ENCODE data around the gene CNGB1.
"Not testable (repeated sequence)": the region's sequence is repeated elsewhere in the genome, so short reads cannot be mapped to it uniquely, and the experiment has no call there.

Gene CNGB1

DNA sequence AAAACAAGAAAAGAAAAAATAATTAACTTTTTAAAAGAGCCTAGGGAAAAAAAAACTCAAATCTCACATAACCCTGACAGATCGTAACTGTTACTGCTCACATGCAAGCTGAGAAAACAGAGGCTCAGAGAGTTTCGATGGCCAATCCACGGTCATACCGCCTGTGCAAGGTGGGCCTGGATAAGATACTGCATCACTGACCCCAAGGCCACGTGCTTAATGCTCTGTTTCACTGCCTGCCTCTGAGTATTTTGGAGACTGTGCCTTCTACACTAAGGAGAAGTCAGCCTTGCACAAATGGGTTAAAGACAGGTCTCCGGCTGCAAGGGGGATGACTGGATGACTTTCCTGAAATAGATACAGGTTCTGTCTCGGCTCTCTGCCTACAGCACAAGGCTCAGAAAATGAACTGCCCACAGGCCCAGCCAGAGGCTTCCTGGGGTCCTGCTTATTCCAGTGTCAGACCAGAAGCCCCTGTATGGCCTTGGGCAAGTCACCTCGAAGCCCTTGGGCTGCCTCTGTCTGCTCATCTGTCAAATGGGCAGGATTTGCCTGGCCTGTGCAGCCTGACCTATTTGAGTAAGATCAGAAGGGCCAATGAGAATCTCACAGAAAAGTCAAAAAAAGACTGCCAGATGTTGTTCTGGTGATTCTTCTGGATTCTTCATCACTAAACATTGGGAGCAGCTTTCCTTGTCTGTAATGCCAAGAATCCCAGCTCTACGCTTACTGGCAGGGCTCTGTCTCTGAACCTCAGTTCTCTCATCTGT, 25.8 kb downstream of the CNGB1 start:
- DNase-seq = no peak
- POLR2A ChIA-PET = no interaction called here
- no peaks in the 10 kb centered on the region for H3K4me1 ChIP-seq (ENCODE audit: control extremely low read depth in 1 of 4, control insufficient read depth in 4 of 4, insufficient read depth in 4 of 4, low read length in 3 of 4)
- no peaks in the 10 kb centered on the region for H3K9me3 ChIP-seq (ENCODE audit: control extremely low read depth in 1 of 5, control insufficient read depth in 4 of 5, insufficient read depth in 2 of 5, low read depth in 1 of 5, low read length in 4 of 5)
- WGBS (ENCODE audit: insufficient coverage) = 96% methylated on average over 8 of the region's 9 CpGs
- no peak overlapping the region for H3K27ac ChIP-seq (ENCODE audit: insufficient read depth in 1 of 2, low read depth in 1 of 2, low read length in 2 of 2, poor library complexity in 1 of 2, severe bottlenecking in 2 of 2)
- peaks cover 0 to 5% (median 0%) of the 10 kb centered on the region in 5 experiments for H3K27me3 ChIP-seq (replicated peaks in 2 of 5; ENCODE audit: control insufficient read depth in 4 of 5, insufficient read depth in 5 of 5, low read length in 4 of 5)
- no peak overlapping the region for H3K4me3 ChIP-seq (ENCODE audit: control insufficient read depth in 1 of 7, extremely low read depth in 1 of 7, insufficient read depth in 4 of 7, low read depth in 2 of 7, low read length in 6 of 7)
- no peaks in the 10 kb centered on the region for H3K36me3 ChIP-seq (ENCODE audit: control insufficient read depth in 4 of 4, insufficient read depth in 4 of 4, low read length in 3 of 4)
- CTCF ChIA-PET = interaction anchor here (1.0 to 1.2 kb wide), 2 partner anchors 11 to 14 kb away, joined by 3 to 7 read pairs; no protein-coding TSS in a partner anchor

DNA sequence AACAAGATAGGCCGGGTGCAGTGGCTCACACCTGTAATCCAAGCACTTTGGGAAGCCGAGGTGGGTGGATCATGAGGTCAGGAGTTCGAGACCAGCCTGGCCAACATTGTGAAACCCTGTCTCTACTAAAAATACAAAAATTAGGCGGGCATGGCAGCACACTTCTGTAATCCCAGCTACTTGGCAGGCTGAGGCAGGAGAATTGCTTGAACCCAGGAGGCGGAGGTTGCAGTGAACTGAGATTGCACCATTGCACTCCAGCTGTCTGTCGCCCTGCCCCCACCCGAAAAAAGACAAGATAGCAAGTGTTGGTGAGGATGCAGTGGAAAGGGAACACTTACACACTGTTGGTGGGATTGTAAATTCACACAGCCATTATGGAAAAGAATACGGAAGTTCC, 27.5 kb downstream of the CNGB1 start:
- DNase-seq; H3K4me3 ChIP-seq (ENCODE audit: control insufficient read depth in 1 of 7, extremely low read depth in 1 of 7, insufficient read depth in 4 of 7, low read depth in 2 of 7, low read length in 6 of 7); H3K4me1 ChIP-seq (ENCODE audit: control extremely low read depth in 1 of 4, control insufficient read depth in 4 of 4, insufficient read depth in 4 of 4, low read length in 3 of 4); H3K27me3 ChIP-seq (replicated peaks in 2 of 5; ENCODE audit: control insufficient read depth in 4 of 5, insufficient read depth in 5 of 5, low read length in 4 of 5); H3K9me3 ChIP-seq (ENCODE audit: control extremely low read depth in 1 of 5, control insufficient read depth in 4 of 5, insufficient read depth in 2 of 5, low read depth in 1 of 5, low read length in 4 of 5); POLR2A ChIA-PET; H3K36me3 ChIP-seq (ENCODE audit: control insufficient read depth in 4 of 4, insufficient read depth in 4 of 4, low read length in 3 of 4); H3K27ac ChIP-seq (ENCODE audit: insufficient read depth in 1 of 2, low read depth in 1 of 2, low read length in 2 of 2, poor library complexity in 1 of 2, severe bottlenecking in 2 of 2): not testable (repeated sequence)
- CTCF ChIA-PET = interaction anchor here (1.1 to 1.4 kb wide), 4 partner anchors 17 to 45 kb away, joined by 3 to 4 read pairs (median 4); no protein-coding TSS in a partner anchor
- 90% methylated on average over 7 of the region's 8 CpGs for WGBS (ENCODE audit: insufficient coverage)

DNA sequence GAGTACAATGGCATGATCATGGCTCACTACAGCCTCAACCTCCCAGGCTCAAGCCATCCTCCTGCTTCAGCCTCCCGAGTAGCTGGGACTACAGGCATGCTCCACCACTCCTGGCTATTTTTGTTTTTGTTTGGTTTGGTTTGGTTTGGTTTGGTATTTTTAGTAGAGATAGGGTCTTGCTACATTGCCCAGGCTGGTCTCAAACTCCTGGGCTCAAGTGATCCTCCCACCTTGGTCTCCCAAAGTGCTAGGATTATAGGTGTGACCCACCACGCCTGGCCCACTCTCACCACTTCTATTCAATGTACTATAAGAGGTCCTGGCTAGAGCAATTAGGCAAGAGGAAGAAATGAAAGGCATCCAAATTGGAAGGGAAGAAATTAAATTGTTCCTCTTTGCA, 29.0 kb downstream of the CNGB1 start:
- H3K4me3 ChIP-seq (ENCODE audit: control insufficient read depth in 1 of 7, extremely low read depth in 1 of 7, insufficient read depth in 4 of 7, low read depth in 2 of 7, low read length in 6 of 7); DNase-seq; H3K27ac ChIP-seq (ENCODE audit: insufficient read depth in 1 of 2, low read depth in 1 of 2, low read length in 2 of 2, poor library complexity in 1 of 2, severe bottlenecking in 2 of 2); H3K36me3 ChIP-seq (ENCODE audit: control insufficient read depth in 4 of 4, insufficient read depth in 4 of 4, low read length in 3 of 4); H3K9me3 ChIP-seq (ENCODE audit: control extremely low read depth in 1 of 5, control insufficient read depth in 4 of 5, insufficient read depth in 2 of 5, low read depth in 1 of 5, low read length in 4 of 5); H3K4me1 ChIP-seq (ENCODE audit: control extremely low read depth in 1 of 4, control insufficient read depth in 4 of 4, insufficient read depth in 4 of 4, low read length in 3 of 4); H3K27me3 ChIP-seq (replicated peaks in 2 of 5; ENCODE audit: control insufficient read depth in 4 of 5, insufficient read depth in 5 of 5, low read length in 4 of 5); POLR2A ChIA-PET: not testable (repeated sequence)
- CTCF ChIA-PET = interaction anchor here (1.7 kb wide), 1 partner anchor 36 kb away, joined by 5 read pairs; no protein-coding TSS in a partner anchor
- WGBS (ENCODE audit: insufficient coverage) = no CpG with 5 or more reads among the region's 2 CpGs

DNA sequence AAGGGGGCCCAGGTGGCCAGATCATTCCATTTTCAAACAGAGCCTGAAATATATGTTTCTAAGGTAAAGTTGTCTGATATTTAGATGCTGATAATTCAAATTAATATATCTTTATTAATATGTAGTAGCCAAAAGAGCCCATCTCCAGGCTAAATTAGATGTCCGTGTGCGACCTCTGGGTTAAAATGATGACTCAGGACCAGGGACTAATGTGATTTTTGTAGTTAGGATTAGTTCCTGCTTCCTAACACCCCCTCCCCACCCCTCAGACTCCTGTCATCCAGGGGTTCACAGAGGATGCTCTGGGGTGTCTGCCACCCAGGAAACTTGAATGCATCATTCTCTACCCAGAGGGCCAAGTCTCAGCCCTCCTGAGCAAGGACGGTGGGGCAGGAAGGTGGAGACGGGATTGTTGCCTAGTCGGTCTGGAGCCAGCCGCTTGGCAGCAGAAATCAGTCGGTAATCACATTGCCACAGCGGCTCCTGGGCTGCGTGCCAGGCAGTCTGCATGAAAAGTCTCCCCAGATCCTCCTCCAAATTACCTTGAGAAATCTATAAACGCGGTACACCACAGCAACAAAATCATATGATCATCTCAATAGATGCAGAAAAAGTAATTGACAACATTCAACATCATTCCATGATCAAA, 29.8 kb downstream of the CNGB1 start:
- DNase-seq = peak in 2 of 3 donors; percentile 32 to 46
- Histone ChIP-seq H3K36me3 (ENCODE audit: control insufficient read depth in 4 of 4, insufficient read depth in 4 of 4, low read length in 3 of 4) (no peaks in the 10 kb centered on the region), H3K4me3 (ENCODE audit: control insufficient read depth in 1 of 7, extremely low read depth in 1 of 7, insufficient read depth in 4 of 7, low read depth in 2 of 7, low read length in 6 of 7) (no peak overlapping the region), H3K27ac (ENCODE audit: insufficient read depth in 1 of 2, low read depth in 1 of 2, low read length in 2 of 2, poor library complexity in 1 of 2, severe bottlenecking in 2 of 2) (no peak overlapping the region), H3K9me3 (ENCODE audit: control extremely low read depth in 1 of 5, control insufficient read depth in 4 of 5, insufficient read depth in 2 of 5, low read depth in 1 of 5, low read length in 4 of 5) (no peaks in the 10 kb centered on the region), H3K4me1 (ENCODE audit: control extremely low read depth in 1 of 4, control insufficient read depth in 4 of 4, insufficient read depth in 4 of 4, low read length in 3 of 4) (peaks cover 0 to 5% (median 3%) of the 10 kb centered on the region in 4 experiments), H3K27me3 (replicated peaks in 2 of 5; ENCODE audit: control insufficient read depth in 4 of 5, insufficient read depth in 5 of 5, low read length in 4 of 5) (peaks cover 0 to 5% (median 0%) of the 10 kb centered on the region in 5 experiments)
- 50% methylated on average over 1 of the region's 11 CpGs for WGBS (ENCODE audit: insufficient coverage)
- POLR2A ChIA-PET = no interaction called here
- CTCF ChIA-PET = interaction anchor here (1.7 to 2.0 kb wide), 2 partner anchors 10 to 36 kb away, joined by 5 to 7 read pairs; no protein-coding TSS in a partner anchor

DNA sequence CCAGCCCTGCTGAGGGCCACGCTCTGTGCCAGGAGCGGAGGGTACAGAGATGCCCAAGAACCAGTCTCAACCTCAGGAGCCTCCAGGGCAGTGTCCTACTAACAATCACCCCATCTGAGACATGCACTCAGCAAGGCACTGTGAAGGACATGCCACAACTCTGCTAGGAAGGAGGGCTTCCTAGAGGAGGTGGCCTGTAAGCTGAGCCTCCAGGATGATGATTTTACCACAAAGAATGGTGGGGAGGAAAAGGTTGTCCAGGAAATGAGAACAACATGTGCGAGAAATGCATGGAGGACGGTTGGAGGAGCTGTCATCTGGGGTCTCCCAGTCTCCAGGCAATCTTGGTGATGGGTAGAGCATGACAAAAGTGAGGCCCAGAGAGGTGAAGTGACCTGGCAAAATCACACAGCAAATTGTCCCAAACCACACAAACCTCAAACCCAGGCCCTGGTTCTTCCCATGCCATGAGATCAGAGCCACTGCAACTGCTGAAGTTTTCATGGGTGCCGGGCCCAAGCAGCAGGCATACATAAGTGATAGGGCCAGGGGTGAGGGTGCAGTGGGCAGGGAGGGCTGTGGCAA, 30.5 kb downstream of the CNGB1 start:
- Histone ChIP-seq H3K36me3 (ENCODE audit: control insufficient read depth in 4 of 4, insufficient read depth in 4 of 4, low read length in 3 of 4) (no peaks in the 10 kb centered on the region), H3K4me3 (ENCODE audit: control insufficient read depth in 1 of 7, extremely low read depth in 1 of 7, insufficient read depth in 4 of 7, low read depth in 2 of 7, low read length in 6 of 7) (no peak overlapping the region), H3K9me3 (ENCODE audit: control extremely low read depth in 1 of 5, control insufficient read depth in 4 of 5, insufficient read depth in 2 of 5, low read depth in 1 of 5, low read length in 4 of 5) (no peaks in the 10 kb centered on the region), H3K4me1 (ENCODE audit: control extremely low read depth in 1 of 4, control insufficient read depth in 4 of 4, insufficient read depth in 4 of 4, low read length in 3 of 4) (peaks cover 0 to 5% (median 3%) of the 10 kb centered on the region in 4 experiments), H3K27me3 (replicated peaks in 2 of 5; ENCODE audit: control insufficient read depth in 4 of 5, insufficient read depth in 5 of 5, low read length in 4 of 5) (peaks cover 0 to 5% (median 0%) of the 10 kb centered on the region in 5 experiments), H3K27ac (ENCODE audit: insufficient read depth in 1 of 2, low read depth in 1 of 2, low read length in 2 of 2, poor library complexity in 1 of 2, severe bottlenecking in 2 of 2) (no peak overlapping the region)
- no peak for DNase-seq
- CTCF ChIA-PET = interaction anchor here (2.0 kb wide), 1 partner anchor 9 kb away, joined by 7 read pairs; no protein-coding TSS in a partner anchor
- POLR2A ChIA-PET = no interaction called here
- 85% methylated on average over 4 of the region's 5 CpGs for WGBS (ENCODE audit: insufficient coverage)

DNA sequence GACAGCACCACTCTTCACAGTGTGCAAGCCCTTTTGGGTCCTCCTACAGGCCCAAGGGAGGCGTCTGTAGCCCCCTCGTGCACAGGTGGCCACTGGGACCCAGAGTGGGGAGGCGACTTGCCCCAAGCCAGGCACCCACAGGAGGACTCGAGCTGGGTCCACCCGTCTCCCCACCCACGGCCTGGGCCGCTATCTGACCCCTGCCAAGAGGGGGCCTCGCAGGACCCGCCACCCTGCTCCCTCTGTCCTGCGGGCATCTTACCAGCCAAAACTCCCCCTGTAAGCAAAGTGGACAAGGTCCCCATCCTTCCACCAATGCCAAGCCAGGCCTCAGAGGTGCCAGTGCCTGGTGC, 31.1 kb downstream of the CNGB1 start:
- H3K36me3 ChIP-seq (ENCODE audit: control insufficient read depth in 4 of 4, insufficient read depth in 4 of 4, low read length in 3 of 4) = no peaks in the 10 kb centered on the region
- no peak for DNase-seq
- no peaks in the 10 kb centered on the region for H3K9me3 ChIP-seq (ENCODE audit: control extremely low read depth in 1 of 5, control insufficient read depth in 4 of 5, insufficient read depth in 2 of 5, low read depth in 1 of 5, low read length in 4 of 5)
- H3K4me1 ChIP-seq (ENCODE audit: control extremely low read depth in 1 of 4, control insufficient read depth in 4 of 4, insufficient read depth in 4 of 4, low read length in 3 of 4) = peaks cover 0 to 5% (median 3%) of the 10 kb centered on the region in 4 experiments
- no peak overlapping the region for H3K4me3 ChIP-seq (ENCODE audit: control insufficient read depth in 1 of 7, extremely low read depth in 1 of 7, insufficient read depth in 4 of 7, low read depth in 2 of 7, low read length in 6 of 7)
- WGBS (ENCODE audit: insufficient coverage) = 97% methylated on average over 9 of the region's 10 CpGs
- H3K27ac ChIP-seq (ENCODE audit: insufficient read depth in 1 of 2, low read depth in 1 of 2, low read length in 2 of 2, poor library complexity in 1 of 2, severe bottlenecking in 2 of 2) = no peak overlapping the region
- CTCF ChIA-PET = interaction anchor here (2.0 kb wide), 1 partner anchor 9 kb away, joined by 7 read pairs; no protein-coding TSS in a partner anchor
- H3K27me3 ChIP-seq (replicated peaks in 2 of 5; ENCODE audit: control insufficient read depth in 4 of 5, insufficient read depth in 5 of 5, low read length in 4 of 5) = peaks cover 0 to 2% (median 0%) of the 10 kb centered on the region in 5 experiments
- POLR2A ChIA-PET = no interaction called here
